GM19035 (cell line): ENCODE measurements around the gene SLC38A10.

ENCODE experiments used
- ATAC-seq: cut with Tn5 transposase; IDR thresholded peaks from one replicate; pipeline ENCODE4 v1.9.1; 2021; ENCODE audit not compliant: unreplicated experiment

The SLC38A10 gene

DNA sequence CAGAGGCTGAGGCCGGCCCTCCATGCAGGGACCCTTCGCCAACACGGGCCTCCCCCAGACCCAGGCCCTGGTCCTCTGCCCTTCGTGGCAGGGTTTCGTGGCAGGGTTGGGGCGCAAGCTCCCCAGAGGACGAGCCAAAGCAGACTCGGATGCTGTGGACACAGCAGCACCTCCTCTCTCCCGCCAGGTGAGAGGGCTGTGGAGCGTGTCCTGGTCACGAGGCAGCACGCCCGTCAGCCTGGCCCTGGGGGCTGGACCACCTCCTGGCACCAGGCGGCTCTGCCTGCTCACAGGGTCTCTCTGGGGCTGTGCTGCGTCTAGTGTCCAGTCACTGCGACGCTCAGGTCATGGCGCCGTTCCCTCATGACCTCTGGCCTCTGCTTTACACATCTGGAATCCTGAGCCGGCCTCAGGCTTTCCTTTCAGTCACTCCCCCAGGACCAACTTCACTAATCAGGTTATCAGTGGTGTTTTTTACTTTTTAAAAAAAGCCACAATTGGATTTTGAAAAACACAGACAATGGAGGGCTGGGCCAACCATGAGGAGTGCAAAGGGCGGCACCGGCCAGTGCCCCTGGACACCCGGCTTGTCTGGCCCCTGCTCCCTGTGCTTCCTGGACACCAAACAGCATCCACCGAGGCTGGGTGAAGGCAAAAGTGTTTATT lies 50.6 kb downstream of the SLC38A10 start:
- no peak for ATAC-seq

DNA sequence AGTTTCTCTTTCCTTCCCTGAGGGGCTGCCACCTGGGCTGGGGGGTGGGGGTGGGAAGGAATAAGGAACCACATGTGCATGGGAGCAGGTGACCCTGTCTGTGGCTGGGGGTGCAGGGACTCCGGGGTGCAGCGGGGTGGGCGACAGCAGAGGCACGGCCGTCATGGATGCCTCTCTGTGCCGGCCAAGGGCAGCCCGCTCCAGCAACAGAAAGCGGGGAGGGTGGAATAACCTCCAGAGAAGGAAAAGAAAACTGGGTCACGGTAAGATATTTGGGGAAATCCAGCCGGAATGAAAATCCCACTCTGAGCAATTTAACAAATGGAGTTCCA lies 51.8 kb downstream of the SLC38A10 start:
- no peak for ATAC-seq

GRCh38 chr17:81242421-81243332 lies 52.4 kb downstream of the SLC38A10 start:
- ATAC-seq, result no peak

GRCh38 chr17:81241648-81242420 lies 53.3 kb downstream of the SLC38A10 start:
- ATAC-seq, result no peak

GRCh38 chr17:81241203-81241602 lies 53.9 kb downstream of the SLC38A10 start:
- no peak for ATAC-seq

DNA sequence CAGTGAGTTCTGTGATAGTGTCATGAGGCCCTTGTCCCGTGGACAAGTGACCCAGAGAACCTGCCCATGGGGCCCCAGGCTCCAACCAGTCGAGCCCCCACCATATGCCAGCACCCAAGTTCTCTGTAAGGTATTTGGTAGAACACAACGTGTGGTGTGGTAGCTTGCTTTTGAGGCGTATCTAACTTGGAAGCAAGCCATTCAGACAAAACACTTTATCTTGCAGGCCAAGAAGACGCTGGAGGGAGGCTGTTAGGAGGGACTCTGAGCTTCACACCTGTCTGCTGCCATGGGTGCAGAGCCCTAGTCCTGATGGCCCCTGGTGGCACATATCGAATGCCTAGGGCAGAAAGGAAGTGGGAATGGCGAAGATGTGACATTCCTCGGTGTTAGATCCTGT lies 54.3 kb downstream of the SLC38A10 start:
- ATAC-seq, result no peak

DNA sequence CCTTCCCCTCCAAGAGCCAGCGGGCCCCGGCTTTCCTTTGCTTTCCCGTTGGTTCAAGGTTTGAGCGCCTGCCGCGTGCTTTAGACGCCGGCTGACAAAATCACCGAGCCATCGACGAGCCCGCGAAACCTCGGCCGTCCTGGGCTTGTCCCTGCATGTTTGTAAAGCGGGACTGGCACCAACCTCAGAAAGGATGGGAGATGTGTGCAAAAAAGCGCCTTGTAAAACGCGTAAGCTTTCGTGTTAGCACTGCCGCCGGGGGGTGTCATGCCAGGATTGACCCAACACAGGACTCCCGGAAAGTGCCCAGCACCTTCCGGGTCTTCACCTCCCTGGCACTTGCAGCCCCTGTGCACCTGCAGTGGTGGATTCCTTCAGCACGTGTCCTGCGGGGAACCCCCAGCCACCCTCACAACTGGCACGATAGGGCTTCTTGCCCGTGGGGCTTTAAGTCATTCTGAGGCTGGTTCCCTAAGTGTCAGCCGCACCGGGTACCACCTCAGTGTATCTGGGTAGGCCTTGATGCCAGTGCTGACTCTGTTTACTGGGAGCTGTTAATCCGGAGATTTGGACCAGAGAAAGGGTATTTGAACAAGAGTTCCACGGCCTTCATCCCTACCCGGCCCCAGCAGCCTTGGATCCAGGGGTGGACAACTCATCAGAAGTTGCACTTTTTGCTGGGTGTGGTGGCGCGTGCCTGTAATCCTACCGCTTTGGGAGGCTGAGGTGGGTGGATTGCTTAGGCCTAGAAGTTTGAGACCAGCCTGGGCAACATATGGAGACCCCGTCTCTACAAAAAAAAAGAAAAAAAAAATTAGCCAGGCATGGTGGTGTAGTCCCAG lies 55.2 kb downstream of the SLC38A10 start:
- ATAC-seq, result no peak

GRCh38 chr17:81238815-81239713 lies 56.0 kb downstream of the SLC38A10 start, which contains the start of the genes NDUFAF8 and TEPSIN:
NDUFAF8 (plus strand) TSS chr17:81239318; CDS start chr17:81239364, 46 bp downstream.
TEPSIN (minus strand) TSS chr17:81239055; CDS start chr17:81239033, 22 bp downstream.
- ATAC-seq, result peak; percentile 91

GRCh38 chr17:81238490-81238814 lies 56.7 kb downstream of the SLC38A10 start:
- ATAC-seq, result peak; percentile 5

GRCh38 chr17:81237591-81238489 lies 57.3 kb downstream of the SLC38A10 start:
- ATAC-seq, result no peak

GRCh38 chr17:81236784-81237183 lies 58.3 kb downstream of the SLC38A10 start:
- no peak for ATAC-seq

DNA sequence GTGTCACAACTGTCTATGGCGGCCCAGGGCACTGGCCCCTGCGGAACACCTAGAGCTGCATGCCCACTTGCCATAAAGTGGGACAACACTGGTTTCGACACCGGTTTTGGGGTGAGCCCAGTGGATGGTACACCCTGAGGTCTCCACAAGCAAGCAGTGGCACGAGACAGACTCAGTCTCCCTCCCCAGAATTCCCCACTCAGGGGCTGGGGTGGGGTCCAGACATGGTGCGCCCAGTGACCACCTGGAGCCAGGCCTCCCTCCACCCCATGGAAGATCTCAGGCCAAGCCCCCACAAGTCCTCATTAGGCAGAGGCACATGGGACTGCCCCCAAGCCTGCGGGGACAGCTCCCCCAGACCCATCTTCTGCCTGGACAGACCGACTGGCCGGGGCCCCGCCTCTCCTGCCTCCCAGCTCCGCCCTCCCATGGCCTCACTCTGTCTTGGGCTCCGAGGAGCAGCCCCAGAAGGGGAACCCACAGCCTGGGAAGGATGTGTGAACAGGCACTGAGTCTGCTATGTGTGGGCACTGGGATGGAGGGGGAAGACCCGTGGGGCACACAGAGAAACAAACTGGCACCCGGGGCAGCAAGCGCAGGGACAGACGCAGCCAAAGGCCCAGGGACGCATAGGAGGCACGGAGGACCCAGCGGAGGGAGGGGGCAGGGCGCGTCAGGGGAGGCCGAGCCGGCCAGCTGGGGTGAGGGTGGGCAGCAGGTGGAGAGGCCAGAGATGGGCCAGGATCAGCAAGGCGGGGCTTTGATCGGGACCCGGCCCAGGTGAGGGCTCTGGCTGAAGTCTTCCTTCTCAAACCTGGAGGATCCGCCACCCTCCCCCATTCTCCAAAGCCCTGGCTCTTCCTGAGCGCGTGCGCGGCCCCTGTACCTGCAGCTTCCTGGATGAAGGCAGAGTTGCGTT lies 59.0 kb downstream of the SLC38A10 start:
- no peak for ATAC-seq

DNA sequence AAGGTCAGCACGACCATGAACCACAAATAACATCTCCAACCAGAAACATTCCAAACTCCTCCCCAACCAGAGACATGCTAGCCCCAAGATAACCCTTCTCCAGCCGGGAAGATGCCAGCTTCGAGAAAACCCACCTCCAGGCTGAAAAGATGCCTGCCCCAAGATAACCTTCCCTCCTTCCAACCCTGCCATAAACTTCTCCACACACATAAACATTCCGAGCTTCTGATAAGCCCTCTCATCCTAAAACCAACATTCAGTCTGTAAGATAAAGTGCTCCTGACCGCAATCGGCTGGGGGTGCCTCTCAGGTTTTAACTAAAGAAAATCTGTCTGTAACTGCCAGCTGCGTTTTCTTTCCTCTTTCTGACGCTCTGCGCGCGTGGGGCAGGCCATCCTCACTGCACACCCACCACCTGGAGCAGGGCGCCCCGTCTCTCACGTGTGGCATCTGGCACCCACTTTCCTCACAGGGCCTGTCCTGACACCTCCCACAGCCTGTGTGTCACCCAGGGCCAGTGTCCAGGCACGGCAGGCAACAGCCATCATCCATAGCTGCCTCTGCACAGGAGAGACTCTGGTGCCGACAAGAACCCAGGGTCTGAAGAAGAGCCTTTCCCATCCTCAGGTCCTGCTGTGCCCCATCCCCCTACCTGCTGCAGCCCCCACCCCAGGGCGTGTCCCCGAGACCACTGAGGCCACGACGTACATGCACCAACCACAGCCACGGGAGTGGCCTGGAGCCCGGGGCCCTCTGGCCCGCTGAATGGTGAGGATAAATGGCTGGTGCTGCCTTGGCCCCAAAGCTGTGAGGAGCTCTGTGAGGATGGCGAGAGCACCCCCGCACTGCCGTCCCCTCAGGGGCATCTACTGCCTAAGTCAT lies 59.9 kb downstream of the SLC38A10 start:
- no peak for ATAC-seq

DNA sequence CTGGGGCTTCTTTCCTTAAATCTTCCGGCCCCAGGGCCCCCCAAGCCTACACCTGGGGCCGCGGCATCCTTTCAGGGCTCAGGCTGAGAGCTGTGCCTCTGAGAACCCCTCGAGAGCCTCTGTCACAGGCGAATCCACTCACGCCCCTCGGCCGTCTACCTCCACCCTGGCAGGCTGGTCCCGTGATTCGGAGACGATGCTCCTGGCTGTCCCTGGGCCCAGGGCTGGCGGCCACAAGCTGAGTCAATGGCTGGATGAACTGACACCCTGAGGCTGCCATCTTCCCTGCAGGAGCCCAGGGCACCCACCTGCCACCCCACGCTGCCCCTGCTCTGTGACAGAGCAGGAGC lies 60.6 kb downstream of the SLC38A10 start:
- no peak for ATAC-seq

GRCh38 chr17:81233811-81234505 lies 61.1 kb downstream of the SLC38A10 start:
- ATAC-seq, result no peak

GRCh38 chr17:81233316-81233715 lies 61.8 kb downstream of the SLC38A10 start:
- no peak for ATAC-seq
